Transverse colon (tissue), 4 donors: ENCODE measurements around the gene TRIM13.
A peak's percentile ranks its signal among the peaks of the same experiment; 100 is the strongest.

Experiments
- POLR2AphosphoS5 ChIP-seq, 3 donors: sonication (generic); formaldehyde crosslinking; IDR thresholded peaks; one replicate each; pipeline ENCODE4 v1.6.1; 2016; ENCODE audit warnings: antibody characterized with exemption in 3 of 3
- TF ChIP-seq, protein P1 (sequence below), 5 experiments: fragments of 200-600 bp in 3 of 5; fragments of 450-650 bp in 2 of 5; sonication (generic) in 3 of 5; IDR thresholded peaks; 1 replicate in 2 of 5; 2 replicates in 3 of 5; pipeline ENCODE4 v1.5.1; 2016 to 2017; ENCODE audit warnings: antibody characterized with exemption in 5 of 5, inconsistent platforms in 3 of 5, mild to moderate bottlenecking in 2 of 5, moderate library complexity in 1 of 5

- TF ChIP-seq, protein P1, sequence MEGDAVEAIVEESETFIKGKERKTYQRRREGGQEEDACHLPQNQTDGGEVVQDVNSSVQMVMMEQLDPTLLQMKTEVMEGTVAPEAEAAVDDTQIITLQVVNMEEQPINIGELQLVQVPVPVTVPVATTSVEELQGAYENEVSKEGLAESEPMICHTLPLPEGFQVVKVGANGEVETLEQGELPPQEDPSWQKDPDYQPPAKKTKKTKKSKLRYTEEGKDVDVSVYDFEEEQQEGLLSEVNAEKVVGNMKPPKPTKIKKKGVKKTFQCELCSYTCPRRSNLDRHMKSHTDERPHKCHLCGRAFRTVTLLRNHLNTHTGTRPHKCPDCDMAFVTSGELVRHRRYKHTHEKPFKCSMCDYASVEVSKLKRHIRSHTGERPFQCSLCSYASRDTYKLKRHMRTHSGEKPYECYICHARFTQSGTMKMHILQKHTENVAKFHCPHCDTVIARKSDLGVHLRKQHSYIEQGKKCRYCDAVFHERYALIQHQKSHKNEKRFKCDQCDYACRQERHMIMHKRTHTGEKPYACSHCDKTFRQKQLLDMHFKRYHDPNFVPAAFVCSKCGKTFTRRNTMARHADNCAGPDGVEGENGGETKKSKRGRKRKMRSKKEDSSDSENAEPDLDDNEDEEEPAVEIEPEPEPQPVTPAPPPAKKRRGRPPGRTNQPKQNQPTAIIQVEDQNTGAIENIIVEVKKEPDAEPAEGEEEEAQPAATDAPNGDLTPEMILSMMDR (IDR thresholded peaks at IDR 0.05), result peak in 1 of 5 experiments; percentile 8
- TF ChIP-seq POLR2AphosphoS5 (IDR thresholded peaks at IDR 0.05), result peak; percentile 55 to 97 (median 93)
These were observed 504 bp upstream of the TRIM13 start for GRCh38 chr13:49996161-49996915.
